H1 (cell line): ENCODE measurements around the gene CCNJ. TPM values are rescaled to one million over a fixed set of nuclear protein-coding genes. Genes with fewer than 3 reads are reported as not detected.

ENCODE experiments used
- CTCF ChIA-PET: fragments of 300-600 bp; sonication (Branson Sonifier 250); formaldehyde crosslinking; loops from one replicate; lab custom pipeline; 2021; ENCODE audit not compliant: partially characterized antibody; lab: Charles Lee
- POLR2A ChIA-PET: fragments of 300-600 bp; sonication (Branson Sonifier 250); formaldehyde crosslinking; loops from one replicate; lab custom pipeline; 2021; ENCODE audit warnings: inconsistent platforms; ENCODE audit not compliant: partially characterized antibody; lab: Charles Lee
- DNase-seq, 2 experiments: peaks; one replicate each; pipeline versions ENCODE4 v3.0.0 to v3.0.0-alpha.2; 2010 to 2022; ENCODE audit warnings: low spot score in 2 of 2, low read depth in 1 of 2, mixed read lengths in 1 of 2
- FAIRE-seq: peaks from 2 replicates; lab custom pipeline; 2011; peaks lifted over from hg19 to GRCh38; lab: Jason Lieb, UNC
- H2AFZ ChIP-seq: 2 replicates; pipeline ENCODE4 v1.8.1; 2012; ENCODE audit warnings: low read length, inconsistent platforms
- H2AK5ac ChIP-seq: 2 replicates; pipeline ENCODE4 v1.6.1; 2013; ENCODE audit warnings: low read depth, low read length
- H2BK120ac ChIP-seq: replicated peaks from 2 replicates; pipeline ENCODE3; 2013; ENCODE audit warnings: low read depth, low read length, inconsistent platforms
- H2BK12ac ChIP-seq: 2 replicates; pipeline ENCODE4 v1.6.1; 2013; ENCODE audit warnings: low read depth, low read length
- H2BK15ac ChIP-seq: 2 replicates; pipeline ENCODE4 v1.6.1; 2013; ENCODE audit warnings: low read length
- H2BK20ac ChIP-seq: 2 replicates; pipeline ENCODE4 v1.6.1; 2013; ENCODE audit warnings: low read length
- H2BK5ac ChIP-seq: 2 replicates; pipeline ENCODE4 v1.6.1; 2013; ENCODE audit warnings: low read depth, low read length
- H3K14ac ChIP-seq: 2 replicates; pipeline ENCODE4 v1.6.1; 2013; ENCODE audit warnings: inconsistent platforms; ENCODE audit not compliant: insufficient read length
- H3K18ac ChIP-seq: 2 replicates; pipeline ENCODE4 v1.6.1; 2013; ENCODE audit warnings: low read length; ENCODE audit errors: extremely low read depth
- H3K23ac ChIP-seq: 2 replicates; pipeline ENCODE4 v1.6.1; 2013; ENCODE audit warnings: inconsistent platforms; ENCODE audit not compliant: insufficient read length
- H3K23me2 ChIP-seq: 2 replicates; pipeline ENCODE4 v1.6.1; 2013; ENCODE audit warnings: low read depth, low read length
- H3K27ac ChIP-seq: 2 replicates; pipeline ENCODE4 v1.6.1; 2011; ENCODE audit warnings: low read depth, low read length, inconsistent platforms
- H3K27me3 ChIP-seq, 4 experiments: replicated peaks in 1 of 4; 1 replicate in 1 of 4; 2 replicates in 3 of 4; pipeline versions ENCODE4 v1.6.1 to v1.8.1; 2011 to 2013; ENCODE audit warnings: low read length in 3 of 4, mild to moderate bottlenecking in 3 of 4, inconsistent platforms in 2 of 4, mixed read lengths in 2 of 4, moderate library complexity in 1 of 4; ENCODE audit not compliant: control insufficient read depth in 3 of 4, insufficient read depth in 3 of 4; ENCODE audit errors: extremely low read depth in 1 of 4
- H3K36me3 ChIP-seq, 4 experiments: 2 replicates each; pipeline versions ENCODE4 v1.6.1 to v1.8.1; 2011 to 2013; ENCODE audit warnings: mild to moderate bottlenecking in 4 of 4, low read length in 3 of 4, moderate library complexity in 2 of 4, control low read depth in 1 of 4, inconsistent platforms in 1 of 4; ENCODE audit not compliant: insufficient read depth in 4 of 4, control insufficient read depth in 2 of 4
- H3K4ac ChIP-seq: replicated peaks from 2 replicates; pipeline ENCODE3; 2013; ENCODE audit warnings: low read length, low read depth, mixed read lengths, inconsistent platforms; ENCODE audit not compliant: insufficient read length
- H3K4me1 ChIP-seq, 4 experiments: replicated peaks in 1 of 4; 1 replicate in 1 of 4; 2 replicates in 3 of 4; pipeline versions ENCODE4 v1.6.1 to v1.8.1; 2011 to 2013; ENCODE audit warnings: low read length in 3 of 4, inconsistent platforms in 2 of 4, mixed read lengths in 1 of 4; ENCODE audit not compliant: insufficient read depth in 4 of 4, control insufficient read depth in 3 of 4
- H3K4me2 ChIP-seq, 2 experiments: 2 replicates each; pipeline versions ENCODE4 v1.6.1 to v1.8.1; 2011 to 2013; ENCODE audit warnings: low read depth in 2 of 2, low read length in 2 of 2, control low read depth in 1 of 2, inconsistent platforms in 1 of 2, mild to moderate bottlenecking in 1 of 2; ENCODE audit not compliant: insufficient read depth in 1 of 2
- H3K4me3 ChIP-seq, 4 experiments: fragments of 200-600, 300-600 bp in 1 of 4; sonication (generic), shearing (Covaris generic), sonication (Bioruptor Twin) in 1 of 4; 2 replicates each; pipeline versions ENCODE4 v1.5.1 to v1.8.1; 2011 to 2016; ENCODE audit warnings: low read length in 4 of 4, low read depth in 3 of 4, control low read depth in 2 of 4, inconsistent platforms in 2 of 4, mild to moderate bottlenecking in 2 of 4, mixed read lengths in 1 of 4, moderate library complexity in 1 of 4; ENCODE audit not compliant: insufficient read depth in 2 of 4; ENCODE audit errors: extremely low read depth in 1 of 4
- H3K56ac ChIP-seq: replicated peaks from 2 replicates; pipeline ENCODE3; 2013; ENCODE audit warnings: low read depth, mild to moderate bottlenecking, mixed read lengths, low read length, inconsistent platforms; ENCODE audit not compliant: insufficient read length
- H3K79me1 ChIP-seq: 2 replicates; pipeline ENCODE4 v1.6.1; 2013; ENCODE audit warnings: low read depth, low read length, control low read depth
- H3K79me2 ChIP-seq, 2 experiments: 2 replicates each; pipeline versions ENCODE4 v1.6.1 to v1.8.1; 2012 to 2013; ENCODE audit warnings: low read length in 2 of 2, mild to moderate bottlenecking in 2 of 2, inconsistent platforms in 1 of 2; ENCODE audit not compliant: insufficient read depth in 2 of 2, control insufficient read depth in 1 of 2
- H3K9ac ChIP-seq, 4 experiments: replicated peaks in 1 of 4; 1 replicate in 1 of 4; 2 replicates in 3 of 4; pipeline versions ENCODE4 v1.6.1 to v1.8.1; 2011 to 2013; ENCODE audit warnings: low read depth in 3 of 4, low read length in 3 of 4, control low read depth in 2 of 4, mild to moderate bottlenecking in 2 of 4, moderate library complexity in 2 of 4, inconsistent platforms in 1 of 4; ENCODE audit errors: extremely low read depth in 1 of 4
- H3K9me3 ChIP-seq, 2 experiments: 2 replicates each; pipeline versions ENCODE4 v1.6.1 to v1.8.1; 2012 to 2013; ENCODE audit warnings: mild to moderate bottlenecking in 2 of 2, moderate library complexity in 2 of 2, control low read depth in 1 of 2, inconsistent platforms in 1 of 2, low read depth in 1 of 2, low read length in 1 of 2, mixed read lengths in 1 of 2; ENCODE audit not compliant: insufficient read depth in 2 of 2
- H4K20me1 ChIP-seq, 2 experiments: replicated peaks in 1 of 2; 2 replicates each; pipeline versions ENCODE3 to v1.8.1; 2011 to 2013; ENCODE audit warnings: inconsistent platforms in 2 of 2, low read length in 2 of 2, mild to moderate bottlenecking in 1 of 2; ENCODE audit not compliant: insufficient read depth in 2 of 2, control insufficient read depth in 1 of 2
- H4K5ac ChIP-seq: 2 replicates; pipeline ENCODE4 v1.6.1; 2013; ENCODE audit warnings: low read length, low read depth, mixed read lengths, inconsistent platforms; ENCODE audit not compliant: insufficient read length
- H4K8ac ChIP-seq: 2 replicates; pipeline ENCODE4 v1.8.0; 2013; ENCODE audit warnings: mild to moderate bottlenecking, moderate library complexity, low read length, inconsistent platforms; ENCODE audit not compliant: insufficient read depth; ENCODE audit errors: extremely low read depth
- H4K91ac ChIP-seq: replicated peaks from 2 replicates; pipeline ENCODE3; 2013; ENCODE audit warnings: low read length, mixed read lengths, inconsistent platforms; ENCODE audit not compliant: insufficient read length
- ASH2L ChIP-seq: fragments of 200-600, 300-600 bp; sonication (generic); IDR thresholded peaks from one replicate; pipeline ENCODE4 v1.7.1; 2017; ENCODE audit warnings: low read length
- ATF2 ChIP-seq: IDR thresholded peaks from 2 replicates; pipeline ENCODE4 v1.6.1; 2012; ENCODE audit warnings: low read length, inconsistent platforms
- CBX8 ChIP-seq: fragments of 300-800, 300-1000 bp; sonication (generic); IDR thresholded peaks from 2 replicates; pipeline ENCODE4 v1.7.1; 2016; ENCODE audit warnings: low read depth, low read length, borderline replicate concordance
- CREB1 ChIP-seq: IDR thresholded peaks from 2 replicates; pipeline ENCODE4 v1.6.1; 2012; ENCODE audit warnings: inconsistent platforms
- EP300 ChIP-seq, 2 experiments: IDR thresholded peaks; 1 replicate in 1 of 2; 2 replicates in 1 of 2; pipeline ENCODE4 v1.6.1; 2011 to 2012; ENCODE audit warnings: low read depth in 2 of 2, low read length in 2 of 2, mild to moderate bottlenecking in 2 of 2, borderline replicate concordance in 1 of 2, inconsistent platforms in 1 of 2, moderate library complexity in 1 of 2
- GABPA ChIP-seq: IDR thresholded peaks from 2 replicates; pipeline ENCODE4 v1.6.1; 2011; ENCODE audit warnings: mild to moderate bottlenecking, low read length, moderate library complexity, borderline replicate concordance; ENCODE audit not compliant: insufficient read depth
- KDM4A ChIP-seq: IDR thresholded peaks from one replicate; pipeline ENCODE4 v1.7.1; 2012; ENCODE audit warnings: low read depth, mild to moderate bottlenecking, moderate library complexity, low read length, inconsistent platforms; ENCODE audit not compliant: severe bottlenecking
- NANOG ChIP-seq: IDR thresholded peaks from 2 replicates; pipeline ENCODE4 v1.6.1; 2011; ENCODE audit warnings: low read length, low read depth, mild to moderate bottlenecking, inconsistent platforms; ENCODE audit not compliant: insufficient read depth, poor library complexity, severe bottlenecking
- POLR2AphosphoS5 ChIP-seq: IDR thresholded peaks from 2 replicates; pipeline ENCODE4 v1.6.1; 2011; ENCODE audit warnings: low read depth, low read length
- POU5F1 ChIP-seq: IDR thresholded peaks from 2 replicates; pipeline ENCODE4 v1.6.1; 2011; ENCODE audit warnings: low read depth, mild to moderate bottlenecking, low read length, moderate library complexity
- RFX5 ChIP-seq: IDR thresholded peaks from 2 replicates; pipeline ENCODE4 v1.6.1; 2011; ENCODE audit warnings: low read depth, low read length, improper control_type of control experiment, borderline replicate concordance
- SIRT6 ChIP-seq: IDR thresholded peaks from one replicate; pipeline ENCODE4 v1.7.1; 2012; ENCODE audit warnings: low read length, inconsistent platforms
- SIX5 ChIP-seq: IDR thresholded peaks from 2 replicates; pipeline ENCODE4 v1.6.1; 2011; ENCODE audit warnings: mild to moderate bottlenecking, low read depth, low read length
- WGBS, 2 experiments: shearing (Covaris generic) in 1 of 2; methylation state at CpG; one replicate each; pipeline versions ENCODE4 v1.1.6 to v1.1.7; 2013 to 2015; ENCODE audit warnings: low lambda C conversion rate in 2 of 2, mixed read lengths in 2 of 2, inconsistent platforms in 1 of 2, low coverage in 1 of 2, missing lambda C conversion rate in 1 of 2; ENCODE audit not compliant: insufficient replicate concordance in 2 of 2, insufficient coverage in 1 of 2, insufficient read length in 1 of 2; ENCODE audit errors: extremely low coverage in 1 of 2, missing lambda C conversion rate in 1 of 2; 5-methylcytosine and 5-hydroxymethylcytosine counted together
- polyA plus RNA-seq, 7 experiments: library from polyadenylated mRNA; depleted of rRNA in 3 of 7; stranded (reverse) in 5 of 7; unstranded in 2 of 7; fragments of >200 nt in 5 of 7; fragments of 200-250 nt in 2 of 7; gene quantifications; 1 replicate in 5 of 7; 2 replicates in 1 of 7; 4 replicates in 1 of 7; pipeline versions ENCODE4 v1.2.1 to v1.2.3, GENCODE V29; 2011 to 2013; ENCODE audit warnings: missing spikeins in 2 of 7, mixed read lengths in 2 of 7
- total RNA-seq: library from RNA; stranded (reverse); fragmentation: NEBNext Ultra II Directional; extraction: Animal tissue kit (Norgen Biotek cat#: 25700); gene quantifications from 2 replicates; pipeline ENCODE4 v1.2.1, GENCODE V29; 2021

Gene CCNJ
- total and polyA plus RNA-seq, 2 of the 8 experiments (the other 6 are each of a cell fraction or from before 2014, with no cell fraction given): 31.4 to 34.7 TPM

GRCh38 chr10:96077156-96077555, 33.8 kb downstream of the CCNJ start:
- H3K14ac ChIP-seq: no peak overlapping the region
- no peak overlapping the region for H3K4ac ChIP-seq
- no peak overlapping the region for H3K23ac ChIP-seq
- no peaks in the 10 kb centered on the region for H3K23me2 ChIP-seq
- no peak overlapping the region for H2BK12ac ChIP-seq
- WGBS, 2 experiments: 63% methylated on average over 3 of the region's 3 CpGs; no CpG with 5 or more reads in 1 of the 2 experiments
- no peak overlapping the region for H2BK20ac ChIP-seq
- H4K91ac ChIP-seq: no peak overlapping the region
- CTCF ChIA-PET: no interaction called here
- H3K79me1 ChIP-seq: no peaks in the 10 kb centered on the region
- H3K9ac ChIP-seq: no peak overlapping the region
- no peaks in the 10 kb centered on the region for H3K79me2 ChIP-seq
- DNase-seq (no peak), FAIRE-seq (no peak)
- H4K8ac ChIP-seq: no peak overlapping the region
- H2AK5ac ChIP-seq: no peak overlapping the region
- H3K4me3 ChIP-seq: no peak overlapping the region
- no peak overlapping the region for H2AFZ ChIP-seq
- no peak overlapping the region for H2BK120ac ChIP-seq
- H3K4me1 ChIP-seq: peaks cover 0 to 4% (median 0%) of the 10 kb centered on the region in 4 experiments; a peak in 2 of 7 replicates
- H3K56ac ChIP-seq: no peak overlapping the region
- H3K27me3 ChIP-seq: no peaks in the 10 kb centered on the region
- no peaks in the 10 kb centered on the region for H4K20me1 ChIP-seq
- POLR2A ChIA-PET: interaction anchor here (3.5 kb wide), 1 partner anchor 53 kb away, joined by 14 read pairs; the partner anchor contains the start of gene ZNF518A
- H2BK15ac ChIP-seq: no peak overlapping the region
- no peak overlapping the region for H3K18ac ChIP-seq
- H3K9me3 ChIP-seq: no peaks in the 10 kb centered on the region
- no peak overlapping the region for H3K27ac ChIP-seq
- no peak overlapping the region for H3K4me2 ChIP-seq
- H3K36me3 ChIP-seq: no peaks in the 10 kb centered on the region
- H2BK5ac ChIP-seq: no peak overlapping the region
- no peak overlapping the region for H4K5ac ChIP-seq
- TF ChIP-seq EP300 (IDR thresholded peaks at IDR 0.05; ENCODE audit: borderline replicate concordance in 1 of 2, low read depth in 2 of 2, low read length in 2 of 2): no peak
- no peak for TF ChIP-seq ATF2
- no peak for TF ChIP-seq POU5F1
- no peak for TF ChIP-seq RFX5
- no peak for TF ChIP-seq CREB1
- TF ChIP-seq NANOG: no peak
- no peak for TF ChIP-seq KDM4A
- no peak for TF ChIP-seq SIRT6
- TF ChIP-seq ASH2L: no peak
- TF ChIP-seq POLR2AphosphoS5: no peak
- TF ChIP-seq CBX8: no peak
- no peak for TF ChIP-seq GABPA
- TF ChIP-seq SIX5: no peak
